Dendritic cell treated with granulocyte-macrophage colony-stimulating factor and Interleukin-4, amounts not matched to agents 40 ng/mL and 50 ng/mL, for 4 days (primary cell): ENCODE measurements around the gene UGT1A7.
"Not testable (repeated sequence)": the region's sequence is repeated elsewhere in the genome, so short reads cannot be mapped to it uniquely, and the experiment has no call there.

Source experiments
- H3K27ac Mint-ChIP-seq: one replicate; pipeline ENCODE4 v1.8.0; 2022; ENCODE audit warnings: mild to moderate bottlenecking, mixed read lengths
- H3K27me3 Mint-ChIP-seq: one replicate; pipeline ENCODE4 v1.8.0; 2022; ENCODE audit warnings: mild to moderate bottlenecking, mixed read lengths
- H3K36me3 Mint-ChIP-seq: one replicate; pipeline ENCODE4 v1.8.0; 2022; ENCODE audit warnings: low read depth, mixed read lengths
- H3K4me1 Mint-ChIP-seq: one replicate; pipeline ENCODE4 v1.8.0; 2022; ENCODE audit warnings: low read depth, mixed read lengths
- H3K4me3 Mint-ChIP-seq: one replicate; pipeline ENCODE4 v1.8.0; 2022; ENCODE audit warnings: mild to moderate bottlenecking, moderate library complexity, mixed read lengths
- H3K9me3 Mint-ChIP-seq: one replicate; pipeline ENCODE4 v1.8.0; 2022; ENCODE audit warnings: mixed read lengths
- intact Hi-C: fragments of 100-400 bp; cut with micrococcal nuclease; formaldehyde crosslinking; loops from one replicate; pipeline ENCODE4 v1.15.0; 2022

The UGT1A7 gene

GRCh38 chr2:233681521-233682099 lies at the start of gene UGT1A7:
Gene UGT1A7 (plus strand): TSS chr2:233681901. CDS start chr2:233681938, 37 bp downstream.
- intact Hi-C loops: no loop called here
- Mint-ChIP-seq H3K27ac (no peak within 1 kb of the TSS), H3K9me3 (no peaks in the 10 kb centered on the region), H3K27me3 (no peaks in the 10 kb centered on the region), H3K4me1 (no peaks in the 10 kb centered on the region), H3K4me3 (no peak within 1 kb of the TSS), H3K36me3 (no peaks in the 10 kb centered on the region)

GRCh38 chr2:233636306-233636705 lies 45.4 kb upstream of the UGT1A7 start, which contains the start of gene UGT1A10:
Gene UGT1A10 (plus strand): TSS chr2:233636448. CDS start chr2:233636523, 75 bp downstream.
- H3K9me3 Mint-ChIP-seq, H3K36me3 Mint-ChIP-seq, H3K4me3 Mint-ChIP-seq, H3K27me3 Mint-ChIP-seq, H3K4me1 Mint-ChIP-seq, H3K27ac Mint-ChIP-seq, intact Hi-C loops: not testable (repeated sequence)

GRCh38 chr2:233638836-233639235 lies 42.9 kb upstream of the UGT1A7 start:
- intact Hi-C loops: no loop called here
- no peak overlapping the region for H3K4me3 Mint-ChIP-seq
- H3K9me3 Mint-ChIP-seq: no peaks in the 10 kb centered on the region
- no peaks in the 10 kb centered on the region for H3K4me1 Mint-ChIP-seq
- no peak overlapping the region for H3K27ac Mint-ChIP-seq
- no peaks in the 10 kb centered on the region for H3K27me3 Mint-ChIP-seq
- H3K36me3 Mint-ChIP-seq: no peaks in the 10 kb centered on the region

- Mint-ChIP-seq H3K4me3 (no peak overlapping the region), H3K27ac (no peak overlapping the region), H3K9me3 (no peaks in the 10 kb centered on the region), H3K4me1 (no peaks in the 10 kb centered on the region), H3K36me3 (no peaks in the 10 kb centered on the region), H3K27me3 (no peaks in the 10 kb centered on the region)
- intact Hi-C loops: no loop called here
Measured at GRCh38 chr2:233639860-233640259, 41.8 kb upstream of the UGT1A7 start.

- no peaks in the 10 kb centered on the region for H3K4me1 Mint-ChIP-seq
- intact Hi-C loops: no loop called here
- no peaks in the 10 kb centered on the region for H3K36me3 Mint-ChIP-seq
- no peaks in the 10 kb centered on the region for H3K27me3 Mint-ChIP-seq
- no peak overlapping the region for H3K27ac Mint-ChIP-seq
- peaks cover 18% of the 10 kb centered on the region for H3K9me3 Mint-ChIP-seq
- H3K4me3 Mint-ChIP-seq: no peak overlapping the region
Measured at GRCh38 chr2:233643128-233643527, 38.6 kb upstream of the UGT1A7 start.

- H3K27ac Mint-ChIP-seq, H3K4me3 Mint-ChIP-seq, intact Hi-C loops, H3K4me1 Mint-ChIP-seq, H3K36me3 Mint-ChIP-seq, H3K27me3 Mint-ChIP-seq: not testable (repeated sequence)
- H3K9me3 Mint-ChIP-seq: peaks cover 18% of the 10 kb centered on the region
Measured at GRCh38 chr2:233646033-233646432, 35.7 kb upstream of the UGT1A7 start.

- Mint-ChIP-seq H3K4me1 (no peaks in the 10 kb centered on the region), H3K9me3 (peaks cover 11% of the 10 kb centered on the region), H3K27me3 (no peaks in the 10 kb centered on the region), H3K4me3 (no peak overlapping the region), H3K36me3 (no peaks in the 10 kb centered on the region), H3K27ac (no peak overlapping the region)
- intact Hi-C loops: no loop called here
Measured at GRCh38 chr2:233650981-233651380, 30.7 kb upstream of the UGT1A7 start.

GRCh38 chr2:233651430-233651829 lies 30.3 kb upstream of the UGT1A7 start:
- intact Hi-C loops: no loop called here
- H3K27me3 Mint-ChIP-seq: no peaks in the 10 kb centered on the region
- no peak overlapping the region for H3K4me3 Mint-ChIP-seq

GRCh38 chr2:233654501-233654900 lies 27.2 kb upstream of the UGT1A7 start:
- intact Hi-C loops: no loop called here
- Mint-ChIP-seq H3K36me3 (no peaks in the 10 kb centered on the region), H3K4me1 (no peaks in the 10 kb centered on the region), H3K27ac (no peak overlapping the region), H3K27me3 (no peaks in the 10 kb centered on the region), H3K4me3 (no peak overlapping the region), H3K9me3 (no peaks in the 10 kb centered on the region)

More at GRCh38 chr2:233651430-233651829, 30.3 kb upstream of the UGT1A7 start:
- Mint-ChIP-seq H3K9me3 (peaks cover 7% of the 10 kb centered on the region), H3K27ac (no peak overlapping the region), H3K4me1 (no peaks in the 10 kb centered on the region), H3K36me3 (no peaks in the 10 kb centered on the region)

GRCh38 chr2:233655043-233655442 lies 26.7 kb upstream of the UGT1A7 start:
- Mint-ChIP-seq H3K27me3 (no peaks in the 10 kb centered on the region), H3K4me3 (no peak overlapping the region), H3K36me3 (no peaks in the 10 kb centered on the region), H3K27ac (no peak overlapping the region), H3K4me1 (no peaks in the 10 kb centered on the region), H3K9me3 (no peaks in the 10 kb centered on the region)
- intact Hi-C loops: no loop called here

GRCh38 chr2:233655943-233656342 lies 25.8 kb upstream of the UGT1A7 start:
- H3K9me3 Mint-ChIP-seq, H3K27ac Mint-ChIP-seq, intact Hi-C loops, H3K27me3 Mint-ChIP-seq, H3K4me3 Mint-ChIP-seq, H3K36me3 Mint-ChIP-seq, H3K4me1 Mint-ChIP-seq: not testable (repeated sequence)

GRCh38 chr2:233656443-233656842 lies 25.3 kb upstream of the UGT1A7 start:
- Mint-ChIP-seq H3K4me3 (no peak overlapping the region), H3K27me3 (no peaks in the 10 kb centered on the region)

GRCh38 chr2:233658610-233659009 lies 23.1 kb upstream of the UGT1A7 start:
- Mint-ChIP-seq H3K9me3 (no peaks in the 10 kb centered on the region), H3K4me3 (no peak overlapping the region), H3K36me3 (no peaks in the 10 kb centered on the region), H3K4me1 (no peaks in the 10 kb centered on the region), H3K27me3 (peaks cover 2% of the 10 kb centered on the region), H3K27ac (no peak overlapping the region)
- intact Hi-C loops: no loop called here

More at GRCh38 chr2:233656443-233656842, 25.3 kb upstream of the UGT1A7 start:
- no peaks in the 10 kb centered on the region for H3K9me3 Mint-ChIP-seq
- H3K4me1 Mint-ChIP-seq: no peaks in the 10 kb centered on the region
- H3K36me3 Mint-ChIP-seq: no peaks in the 10 kb centered on the region
- intact Hi-C loops: no loop called here
- no peak overlapping the region for H3K27ac Mint-ChIP-seq

GRCh38 chr2:233663911-233664310 lies 17.8 kb upstream of the UGT1A7 start:
- Mint-ChIP-seq H3K4me1 (no peaks in the 10 kb centered on the region), H3K36me3 (no peaks in the 10 kb centered on the region), H3K27ac (no peak overlapping the region), H3K4me3 (no peak overlapping the region), H3K9me3 (peaks cover 8% of the 10 kb centered on the region), H3K27me3 (peaks cover 2% of the 10 kb centered on the region)
- intact Hi-C loops: no loop called here

- peaks cover 8% of the 10 kb centered on the region for H3K9me3 Mint-ChIP-seq
- intact Hi-C loops: no loop called here
- H3K36me3 Mint-ChIP-seq: no peaks in the 10 kb centered on the region
- no peak overlapping the region for H3K4me3 Mint-ChIP-seq
- H3K27ac Mint-ChIP-seq: no peak overlapping the region
- H3K27me3 Mint-ChIP-seq: no peaks in the 10 kb centered on the region
- no peaks in the 10 kb centered on the region for H3K4me1 Mint-ChIP-seq
Measured at GRCh38 chr2:233668605-233669260, 13.0 kb upstream of the UGT1A7 start.
